Activated CD4-positive, alpha-beta T cell treated with anti-CD3 and anti-CD28 coated beads, Interleukin-2, amount 10 ng/mL, durations not matched to agents 24 days and 14 days (primary cell): Measurements from ENCODE around the gene PLA2R1. TPM values are rescaled to one million over a fixed set of nuclear protein-coding genes. Genes with fewer than 3 reads are reported as not detected.

ENCODE experiments used
- DNase-seq: peaks from one replicate; pipeline ENCODE4 v3.0.0; 2022
- H3K27ac Mint-ChIP-seq: one replicate; pipeline ENCODE4 v1.8.0; 2022; ENCODE audit warnings: mild to moderate bottlenecking, mixed read lengths
- H3K27me3 Mint-ChIP-seq: one replicate; pipeline ENCODE4 v1.8.0; 2022; ENCODE audit warnings: mixed read lengths
- H3K36me3 Mint-ChIP-seq: one replicate; pipeline ENCODE4 v1.8.0; 2022; ENCODE audit warnings: low read depth, mild to moderate bottlenecking, mixed read lengths
- H3K4me1 Mint-ChIP-seq: one replicate; pipeline ENCODE4 v1.8.0; 2021; ENCODE audit warnings: mixed read lengths
- H3K4me3 Mint-ChIP-seq: one replicate; pipeline ENCODE4 v1.8.0; 2022; ENCODE audit warnings: mild to moderate bottlenecking, moderate library complexity, mixed read lengths
- H3K9me3 Mint-ChIP-seq: one replicate; pipeline ENCODE4 v1.8.0; 2021; ENCODE audit warnings: mixed read lengths
- intact Hi-C: fragments of 100-400 bp; cut with micrococcal nuclease; formaldehyde crosslinking; loops from one replicate; pipeline ENCODE4 v1.15.1; 2023
- total RNA-seq: library from RNA; stranded (reverse); gene quantifications from 2 replicates; pipeline ENCODE4 v1.2.3, GENCODE V29; 2022

Gene PLA2R1
- total RNA-seq, 1 donor from 2014 or later = not detected

GRCh38 chr2:160034396-160034795, 28.0 kb downstream of the PLA2R1 start:
- Mint-ChIP-seq H3K9me3 (no peaks in the 10 kb centered on the region), H3K36me3 (no peaks in the 10 kb centered on the region), H3K27me3 (peaks cover 4% of the 10 kb centered on the region), H3K27ac (no peak overlapping the region), H3K4me3 (no peak overlapping the region), H3K4me1 (no peaks in the 10 kb centered on the region)
- intact Hi-C loops = no loop called here
- no peak for DNase-seq

DNA sequence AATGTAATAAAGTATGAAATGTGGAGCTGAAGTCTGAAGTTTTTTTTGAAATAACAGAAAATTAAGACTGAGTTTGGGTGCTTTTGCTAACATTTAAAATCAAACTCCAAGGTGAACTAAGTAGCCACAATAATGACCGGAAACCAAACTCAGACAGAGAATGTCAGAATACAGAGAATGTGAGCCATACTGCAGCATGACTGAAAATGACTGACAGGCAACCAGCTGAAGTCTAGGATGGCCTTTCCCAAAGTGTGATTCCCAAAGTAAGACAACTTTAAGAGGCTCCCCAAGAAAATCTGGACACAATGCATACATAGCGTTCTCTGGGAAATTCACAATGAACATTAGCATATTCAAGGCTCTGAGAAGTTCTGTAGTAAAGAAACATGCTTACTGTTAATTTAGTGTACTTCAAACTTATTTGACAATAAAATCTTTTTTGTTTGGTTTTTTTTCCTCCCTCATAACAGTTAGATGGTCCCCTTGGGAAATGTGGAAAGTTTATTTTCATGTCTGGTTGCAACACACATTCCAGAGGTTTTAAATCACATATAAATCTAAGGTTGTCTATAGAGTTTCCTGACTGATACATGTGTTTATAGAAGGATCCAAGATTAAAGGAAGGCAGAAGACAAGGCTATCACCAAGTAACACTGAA, 28.6 kb downstream of the PLA2R1 start:
- H3K9me3 Mint-ChIP-seq = no peaks in the 10 kb centered on the region
- DNase-seq = no peak
- H3K36me3 Mint-ChIP-seq = no peaks in the 10 kb centered on the region
- no peak overlapping the region for H3K4me3 Mint-ChIP-seq
- H3K4me1 Mint-ChIP-seq = no peaks in the 10 kb centered on the region
- intact Hi-C loops = no loop called here
- no peak overlapping the region for H3K27ac Mint-ChIP-seq
- peaks cover 6% of the 10 kb centered on the region for H3K27me3 Mint-ChIP-seq

GRCh38 chr2:160029270-160029628, 33.2 kb downstream of the PLA2R1 start:
- Mint-ChIP-seq H3K27me3 (peaks cover 14% of the 10 kb centered on the region), H3K36me3 (no peaks in the 10 kb centered on the region), H3K27ac (no peak overlapping the region), H3K9me3 (no peaks in the 10 kb centered on the region), H3K4me1 (no peaks in the 10 kb centered on the region), H3K4me3 (no peak overlapping the region)
- intact Hi-C loops = no loop called here
- DNase-seq = no peak

- Mint-ChIP-seq H3K4me3 (no peak overlapping the region), H3K27me3 (peaks cover 12% of the 10 kb centered on the region), H3K36me3 (no peaks in the 10 kb centered on the region), H3K9me3 (no peaks in the 10 kb centered on the region), H3K27ac (no peak overlapping the region), H3K4me1 (no peaks in the 10 kb centered on the region)
- no peak for DNase-seq
- intact Hi-C loops = no loop called here
These were observed 33.8 kb downstream of the PLA2R1 start for GRCh38 chr2:160028431-160029269.

- Mint-ChIP-seq H3K27ac (no peak overlapping the region), H3K4me1 (no peaks in the 10 kb centered on the region), H3K9me3 (peaks cover 3% of the 10 kb centered on the region), H3K4me3 (no peak overlapping the region), H3K27me3 (peaks cover 8% of the 10 kb centered on the region), H3K36me3 (no peaks in the 10 kb centered on the region)
- DNase-seq = peak; percentile 29
- intact Hi-C loops = no loop called here
These were observed 40.3 kb downstream of the PLA2R1 start for GRCh38 chr2:160022162-160022561.

GRCh38 chr2:160019374-160020090, 42.9 kb downstream of the PLA2R1 start:
- Mint-ChIP-seq H3K27ac (no peak overlapping the region), H3K27me3 (peaks cover 8% of the 10 kb centered on the region), H3K9me3 (peaks cover 3% of the 10 kb centered on the region), H3K36me3 (no peaks in the 10 kb centered on the region), H3K4me3 (no peak overlapping the region), H3K4me1 (no peaks in the 10 kb centered on the region)
- DNase-seq = no peak
- intact Hi-C loops = no loop called here

DNA sequence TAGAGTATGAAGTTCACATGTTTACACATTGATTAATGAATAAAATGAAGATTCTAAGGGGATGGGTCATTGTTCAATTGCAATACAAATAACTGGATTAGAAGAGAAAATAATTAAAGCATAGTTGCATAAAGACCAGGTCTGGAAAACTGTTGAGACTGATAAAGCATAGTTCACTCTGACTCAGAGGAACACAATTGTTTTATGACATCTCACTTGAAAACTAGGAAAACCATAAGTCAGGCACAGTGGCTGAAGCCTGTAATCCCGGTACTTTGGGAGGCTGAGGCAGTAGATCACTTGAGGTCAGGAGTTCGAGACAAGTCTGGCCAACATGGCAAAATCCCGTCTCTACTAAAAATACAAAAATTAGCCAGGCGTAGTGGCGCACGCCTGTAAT, 46.7 kb downstream of the PLA2R1 start:
- intact Hi-C loops = no loop called here
- H3K27ac Mint-ChIP-seq = no peak overlapping the region

DNA sequence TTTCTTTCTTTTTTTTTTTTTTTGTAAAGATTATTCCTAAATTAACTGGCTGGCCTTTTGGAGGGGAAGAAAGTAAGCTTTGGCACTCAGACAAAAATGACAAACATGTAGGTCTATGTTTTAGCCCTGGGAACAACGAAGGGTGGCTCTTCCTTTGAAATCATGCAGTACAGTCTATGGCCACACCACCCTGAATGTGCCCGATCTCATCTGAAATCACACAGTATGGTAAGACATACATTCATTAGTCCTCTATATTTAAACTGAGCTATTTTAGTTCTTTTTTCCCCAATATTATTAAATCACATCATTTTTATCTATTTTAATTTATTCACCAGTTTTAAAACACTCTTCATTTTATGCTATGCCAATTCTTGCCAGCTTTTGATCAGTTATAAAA, 48.2 kb downstream of the PLA2R1 start:
- Mint-ChIP-seq H3K27me3 (peaks cover 13% of the 10 kb centered on the region), H3K4me3 (no peak overlapping the region), H3K4me1 (no peaks in the 10 kb centered on the region), H3K36me3 (no peaks in the 10 kb centered on the region), H3K9me3 (no peaks in the 10 kb centered on the region), H3K27ac (no peak overlapping the region)
- no peak for DNase-seq
- intact Hi-C loops = no loop called here

More for the DNA sequence above, 46.7 kb downstream of the PLA2R1 start:
- no peak for DNase-seq
- H3K9me3 Mint-ChIP-seq = no peaks in the 10 kb centered on the region
- peaks cover 10% of the 10 kb centered on the region for H3K27me3 Mint-ChIP-seq
- H3K4me3 Mint-ChIP-seq = no peak overlapping the region
- no peaks in the 10 kb centered on the region for H3K4me1 Mint-ChIP-seq
- no peaks in the 10 kb centered on the region for H3K36me3 Mint-ChIP-seq

DNA sequence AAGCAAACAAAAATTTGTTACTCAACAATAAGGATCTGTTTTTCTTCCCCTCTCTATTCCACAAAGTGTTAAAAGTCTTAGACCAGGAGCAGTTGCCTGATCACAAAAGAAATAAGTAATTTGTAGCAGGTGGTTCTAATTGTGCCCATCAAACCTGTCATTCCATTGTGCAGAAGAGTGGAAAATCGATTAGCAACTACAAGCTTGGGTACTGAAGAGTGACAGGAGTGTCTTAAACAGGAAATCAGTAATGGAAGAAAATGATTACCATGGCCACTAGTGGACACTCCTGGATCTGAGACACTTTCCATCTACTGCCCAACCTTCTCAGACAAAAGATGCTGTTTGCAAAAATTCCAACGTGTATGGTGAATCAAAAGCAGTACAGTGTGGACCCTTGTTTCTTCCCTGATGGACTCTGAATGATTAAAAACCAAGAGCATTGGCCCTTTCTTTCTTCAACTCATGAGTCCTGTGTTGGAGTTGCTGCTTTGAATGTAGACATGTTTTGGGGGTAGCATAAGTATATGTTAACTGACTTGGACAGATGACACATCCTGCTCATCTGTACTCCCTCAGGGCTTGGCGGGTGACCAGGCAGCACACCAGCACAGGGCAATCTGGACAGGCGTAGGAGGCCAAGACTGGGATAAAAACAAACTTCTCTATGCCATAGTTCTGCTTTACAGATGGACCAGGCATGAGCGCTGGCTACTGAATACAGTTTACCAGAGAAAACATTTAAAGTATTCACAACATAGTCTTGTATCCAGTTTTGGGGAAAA, 51.9 kb downstream of the PLA2R1 start:
- H3K27ac Mint-ChIP-seq = no peak overlapping the region
- no peaks in the 10 kb centered on the region for H3K36me3 Mint-ChIP-seq
- DNase-seq = no peak
- no peaks in the 10 kb centered on the region for H3K9me3 Mint-ChIP-seq
- H3K4me1 Mint-ChIP-seq = no peaks in the 10 kb centered on the region
- no peak overlapping the region for H3K4me3 Mint-ChIP-seq
- intact Hi-C loops = no loop called here
- peaks cover 14% of the 10 kb centered on the region for H3K27me3 Mint-ChIP-seq

DNA sequence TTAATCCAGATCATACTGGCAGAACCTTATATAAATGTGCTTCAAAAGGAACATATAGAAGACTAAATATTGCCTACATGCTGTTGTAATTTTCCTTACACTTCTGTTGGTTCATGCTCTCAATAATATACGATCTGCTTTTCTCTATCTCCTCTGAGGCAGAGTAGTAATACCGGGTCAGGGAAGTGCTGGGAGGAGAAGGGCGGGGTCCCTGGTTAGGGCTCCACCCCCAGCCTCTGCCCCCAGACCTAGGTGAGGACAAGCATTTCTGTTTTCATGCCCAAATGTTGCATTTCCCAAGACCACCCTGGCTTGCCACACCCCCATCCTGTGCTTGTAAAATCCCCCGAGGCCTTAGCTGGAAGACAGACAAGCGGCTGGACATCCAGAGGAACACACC, 55.3 kb downstream of the PLA2R1 start:
- no peak for DNase-seq
- peaks cover 9% of the 10 kb centered on the region for H3K27me3 Mint-ChIP-seq
- intact Hi-C loops = no loop called here
- no peak overlapping the region for H3K4me3 Mint-ChIP-seq
- no peaks in the 10 kb centered on the region for H3K4me1 Mint-ChIP-seq
- no peaks in the 10 kb centered on the region for H3K9me3 Mint-ChIP-seq
- no peak overlapping the region for H3K27ac Mint-ChIP-seq
- no peaks in the 10 kb centered on the region for H3K36me3 Mint-ChIP-seq

GRCh38 chr2:160006475-160006874, 55.9 kb downstream of the PLA2R1 start:
- intact Hi-C loops = no loop called here
- Mint-ChIP-seq H3K27me3 (peaks cover 12% of the 10 kb centered on the region), H3K27ac (no peak overlapping the region), H3K36me3 (no peaks in the 10 kb centered on the region), H3K9me3 (no peaks in the 10 kb centered on the region), H3K4me1 (no peaks in the 10 kb centered on the region), H3K4me3 (no peak overlapping the region)
- DNase-seq = no peak

DNA sequence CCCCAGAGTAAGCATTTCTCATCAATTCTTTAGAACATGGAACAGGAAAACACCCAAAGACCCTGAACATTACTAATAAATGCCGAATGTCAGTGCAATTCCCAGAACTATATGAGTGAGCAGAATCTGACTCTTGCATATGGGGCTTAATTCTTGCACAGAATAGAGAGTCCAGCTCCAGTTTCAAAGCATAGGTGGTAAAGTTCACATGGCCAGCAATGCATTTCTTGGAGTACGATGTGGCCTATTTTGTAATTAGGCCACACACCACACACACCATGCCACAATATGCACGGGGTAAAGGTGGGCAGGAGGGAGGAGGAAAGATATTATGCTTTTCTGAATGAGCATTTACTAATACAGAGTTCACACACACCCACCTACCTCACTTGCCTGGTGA, 56.5 kb downstream of the PLA2R1 start:
- intact Hi-C loops = no loop called here
- DNase-seq = no peak

DNA sequence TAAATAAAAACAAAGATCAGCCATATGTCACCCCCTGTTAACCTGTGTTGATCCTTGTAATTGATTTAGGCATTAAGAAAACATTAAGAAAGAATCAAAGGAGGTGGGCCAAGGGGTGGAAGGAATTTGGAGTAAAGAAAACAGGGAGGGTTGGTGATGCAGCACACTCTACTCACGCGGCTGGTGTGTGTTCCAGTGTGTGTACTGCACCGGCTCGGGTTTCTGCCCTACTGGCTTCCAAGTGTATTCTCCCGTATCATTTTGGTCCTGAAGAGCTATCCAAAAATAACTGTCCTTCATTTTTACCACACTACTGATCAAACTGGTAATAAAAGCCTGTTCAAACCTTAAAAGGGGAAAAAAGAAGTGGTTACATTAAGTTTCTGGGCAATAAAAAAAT, 56.9 kb downstream of the PLA2R1 start:
- no peaks in the 10 kb centered on the region for H3K36me3 Mint-ChIP-seq
- no peaks in the 10 kb centered on the region for H3K9me3 Mint-ChIP-seq
- intact Hi-C loops = no loop called here
- DNase-seq = no peak
- peaks cover 15% of the 10 kb centered on the region for H3K27me3 Mint-ChIP-seq
- no peak overlapping the region for H3K27ac Mint-ChIP-seq
- H3K4me3 Mint-ChIP-seq = no peak overlapping the region
- H3K4me1 Mint-ChIP-seq = no peaks in the 10 kb centered on the region

More for the DNA sequence above, 56.5 kb downstream of the PLA2R1 start:
- H3K4me1 Mint-ChIP-seq = no peaks in the 10 kb centered on the region
- no peak overlapping the region for H3K27ac Mint-ChIP-seq
- H3K4me3 Mint-ChIP-seq = no peak overlapping the region
- H3K9me3 Mint-ChIP-seq = no peaks in the 10 kb centered on the region
- no peaks in the 10 kb centered on the region for H3K36me3 Mint-ChIP-seq
- peaks cover 12% of the 10 kb centered on the region for H3K27me3 Mint-ChIP-seq
